ENCODE measurements around the gene EIF4E2.

DNA sequence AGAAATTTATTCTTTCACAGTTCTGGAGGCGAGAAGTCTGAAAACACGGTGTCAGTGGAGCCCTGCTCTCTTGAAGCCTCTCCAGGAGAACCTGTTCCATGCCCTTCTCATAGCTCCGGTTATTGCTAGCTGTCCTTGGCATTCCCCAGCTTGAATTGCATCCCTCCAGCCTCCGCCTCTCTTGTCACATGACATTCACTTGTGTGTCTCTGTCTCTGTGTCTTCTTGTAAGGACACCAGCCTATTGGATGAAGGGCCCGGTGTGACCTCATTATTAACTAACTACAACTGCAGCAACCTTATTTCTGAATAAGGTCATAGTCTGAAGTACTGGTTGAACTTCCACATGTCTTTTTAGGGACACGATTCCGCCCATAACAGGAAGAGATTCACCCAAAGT is 34.9 kb upstream of the EIF4E2 start:
- no peak for TF ChIP-seq POLR2A (IDR thresholded peaks at IDR 0.05; ENCODE audit: low read length)
- no peak for TF ChIP-seq GATA1 (IDR thresholded peaks at IDR 0.05; ENCODE audit: low read depth, low read length)

Data from erythroblast (primary cell).